HTR-8/SVneo (cell line): Measurements from ENCODE around the gene ACOX1.
A peak's percentile ranks its signal among the peaks of the same experiment; 100 is the strongest.

ENCODE experiments used
- DNase-seq: peaks from one replicate; pipeline ENCODE4 v3.0.0; 2011; ENCODE audit warnings: low spot score, mixed read lengths; ENCODE audit not compliant: insufficient read length
- FAIRE-seq: peaks from 2 replicates; lab custom pipeline; 2011; peaks lifted over from hg19 to GRCh38; lab: Jason Lieb, UNC

The ACOX1 gene

GRCh38 chr17:75942473-75942872 lies 36.5 kb downstream of the ACOX1 start:
- DNase-seq: no peak
- no peak for FAIRE-seq

DNA sequence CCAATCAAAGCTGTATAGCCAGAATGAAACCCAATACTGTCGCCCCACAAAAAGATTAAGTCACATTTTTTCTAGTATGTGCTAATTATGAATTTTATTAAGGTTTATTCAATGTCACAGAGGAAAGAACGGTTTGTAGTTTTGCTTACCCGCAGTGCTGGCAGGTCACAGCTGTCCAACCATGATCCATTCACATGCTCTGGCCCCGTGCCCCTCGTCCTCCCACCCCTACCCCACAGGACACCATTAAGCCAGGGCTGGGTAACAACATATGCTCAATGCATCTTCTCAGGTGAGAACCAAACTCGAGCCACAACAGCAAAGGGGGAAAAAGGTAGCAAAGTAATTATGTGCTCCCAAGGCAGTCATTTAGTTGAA lies 37.5 kb downstream of the ACOX1 start:
- FAIRE-seq (peak; percentile 59), DNase-seq (no peak)

DNA sequence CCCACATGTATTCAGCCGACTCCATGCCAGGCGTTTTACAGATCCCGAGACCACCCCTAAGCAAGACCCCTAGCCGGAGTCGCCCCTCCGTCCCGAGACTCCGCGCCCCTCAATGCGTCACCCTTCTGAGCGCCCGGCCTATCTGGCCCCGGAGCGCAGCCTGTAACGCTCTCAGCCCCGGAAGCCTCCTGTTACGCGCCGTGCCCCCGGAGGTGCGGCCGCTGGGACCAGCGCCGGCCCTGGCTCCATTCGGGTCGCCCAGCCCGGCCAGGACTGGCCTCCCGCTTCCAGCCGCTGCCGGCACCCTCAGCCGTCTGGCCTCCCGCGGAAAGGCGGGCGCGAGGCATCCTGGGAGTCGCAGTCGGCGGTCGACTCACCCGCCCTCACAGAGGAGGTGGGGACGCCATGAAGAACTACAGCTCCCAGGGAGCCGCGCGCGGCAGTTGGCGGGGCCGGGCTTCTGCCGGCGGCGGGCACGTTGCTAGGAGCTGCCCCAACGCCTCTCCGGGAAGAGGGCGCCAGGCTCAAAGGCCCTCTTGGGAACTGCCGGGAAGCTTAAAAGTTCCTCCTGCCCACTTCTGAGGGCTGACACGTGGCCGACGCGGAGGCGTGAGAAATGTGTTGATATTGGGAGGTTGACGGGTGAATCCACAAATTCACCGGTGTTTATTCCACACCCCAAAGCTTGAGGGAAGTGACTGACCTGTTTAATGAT lies 38.1 kb downstream of the ACOX1 start, which contains the start of gene FBF1:
Gene FBF1, minus strand, starts transcription at position 316 of the 715 bp plus-strand sequence. CDS start 2,893 bp downstream, outside the sequence.
- DNase-seq: peak; percentile 99
- FAIRE-seq: peak; percentile 99

GRCh38 chr17:75937652-75938051 lies 41.3 kb downstream of the ACOX1 start:
- no peak for DNase-seq
- FAIRE-seq: no peak

- no peak for FAIRE-seq
- DNase-seq: no peak
Measured at GRCh38 chr17:75933808-75934207, 45.2 kb downstream of the ACOX1 start.

GRCh38 chr17:75932852-75933251 lies 46.1 kb downstream of the ACOX1 start:
- DNase-seq: no peak

DNA sequence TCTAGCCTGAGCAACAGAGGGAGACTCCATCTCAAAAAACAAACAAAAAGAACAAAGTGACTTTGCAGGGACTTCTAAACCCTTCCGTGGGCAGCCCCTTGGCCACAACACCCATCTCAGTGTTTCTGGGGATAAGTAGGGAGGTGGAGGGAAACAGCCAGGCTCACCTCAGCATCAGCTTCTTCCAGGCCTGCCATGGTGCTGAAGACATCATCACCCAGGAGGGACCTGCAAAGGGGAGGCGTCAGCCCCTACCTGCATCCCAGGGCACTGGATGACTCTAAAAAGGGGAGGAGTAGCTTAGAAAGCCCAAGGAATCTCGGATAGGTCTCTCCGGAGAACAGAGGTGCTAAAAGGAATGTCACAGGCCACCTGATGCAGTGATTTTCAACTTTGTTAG lies 47.9 kb downstream of the ACOX1 start:
- no peak for FAIRE-seq

More at GRCh38 chr17:75932852-75933251, 46.1 kb downstream of the ACOX1 start:
- FAIRE-seq: no peak

DNA sequence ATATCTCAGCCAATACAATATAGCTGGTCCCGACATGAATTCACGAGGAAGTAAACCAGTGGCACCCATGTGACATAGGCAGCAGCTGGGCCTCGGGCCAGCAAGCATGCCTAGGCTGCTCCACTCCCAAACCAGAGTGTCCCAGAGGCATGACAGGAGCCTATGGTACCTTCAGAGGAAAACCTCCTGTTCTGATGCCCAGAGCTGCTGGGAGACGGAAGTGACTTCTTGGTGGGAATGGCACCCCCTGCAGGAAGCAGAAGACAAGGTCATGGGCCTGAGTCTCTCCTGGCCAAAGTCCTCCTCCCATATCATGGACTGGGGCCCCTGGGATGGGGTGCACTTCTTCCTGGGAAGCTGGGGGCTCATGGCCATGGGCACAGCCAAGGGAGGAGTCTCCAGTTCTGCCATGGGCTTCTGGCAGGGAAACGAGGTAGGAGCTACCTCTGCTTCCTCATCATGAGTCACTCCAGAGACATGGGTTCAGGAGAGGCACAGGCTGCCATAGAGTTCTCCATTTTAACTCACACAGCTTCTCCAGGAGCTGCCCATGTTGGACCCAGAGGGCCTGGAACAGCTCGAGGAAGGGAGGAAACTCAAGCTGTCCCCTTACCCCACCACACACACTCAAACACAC lies 51.6 kb downstream of the ACOX1 start:
- DNase-seq: peak; percentile 45
- peak; percentile 79 for FAIRE-seq

More for the DNA sequence above, 47.9 kb downstream of the ACOX1 start:
- no peak for DNase-seq

GRCh38 chr17:75926456-75926855 lies 52.5 kb downstream of the ACOX1 start:
- FAIRE-seq (no peak), DNase-seq (no peak)

DNA sequence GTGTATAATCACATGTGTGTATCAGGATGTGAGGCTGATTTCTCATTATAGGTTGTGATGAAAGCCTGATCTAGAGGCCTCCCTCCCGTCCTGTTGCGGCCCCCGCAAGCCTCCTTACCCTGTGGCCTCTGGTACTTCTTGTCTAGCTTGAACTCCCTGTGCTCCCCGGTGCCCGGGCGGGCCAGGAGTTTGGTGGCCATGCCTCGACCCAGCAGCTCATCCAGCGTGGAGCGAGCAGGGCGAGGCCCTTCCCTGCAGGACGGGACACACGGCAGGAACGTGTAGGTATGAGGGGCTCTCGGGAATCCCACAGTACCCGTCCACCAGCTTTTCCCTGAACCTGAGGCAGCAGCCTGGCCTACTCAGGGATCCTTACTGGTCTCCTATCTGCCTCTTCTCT lies 53.1 kb downstream of the ACOX1 start:
- DNase-seq: no peak
- no peak for FAIRE-seq

DNA sequence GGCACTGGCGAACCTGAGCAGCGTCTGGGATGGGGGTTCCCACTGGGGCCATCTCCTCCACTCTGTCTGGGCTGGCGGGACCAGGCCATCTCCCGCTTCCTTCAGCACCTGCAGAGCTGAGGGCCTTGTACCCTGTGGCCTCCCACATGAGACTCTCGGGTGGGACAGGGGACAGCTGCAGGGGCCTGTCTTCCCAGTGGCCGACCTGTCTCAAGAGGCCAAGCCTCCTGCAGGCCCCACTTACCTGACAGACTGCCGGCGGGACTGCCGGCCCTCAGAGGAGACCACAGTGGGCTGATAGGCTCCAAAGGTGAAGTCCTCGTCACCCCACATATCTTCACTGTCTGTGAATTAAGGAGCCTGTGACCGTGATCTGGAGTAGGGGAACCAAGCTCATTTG lies 53.9 kb downstream of the ACOX1 start:
- no peak for DNase-seq
- no peak for FAIRE-seq

GRCh38 chr17:75922963-75923874 lies 55.7 kb downstream of the ACOX1 start:
- DNase-seq: no peak
- FAIRE-seq: no peak

- DNase-seq: no peak
- no peak for FAIRE-seq
Measured at GRCh38 chr17:75922173-75922961, 56.6 kb downstream of the ACOX1 start.

DNA sequence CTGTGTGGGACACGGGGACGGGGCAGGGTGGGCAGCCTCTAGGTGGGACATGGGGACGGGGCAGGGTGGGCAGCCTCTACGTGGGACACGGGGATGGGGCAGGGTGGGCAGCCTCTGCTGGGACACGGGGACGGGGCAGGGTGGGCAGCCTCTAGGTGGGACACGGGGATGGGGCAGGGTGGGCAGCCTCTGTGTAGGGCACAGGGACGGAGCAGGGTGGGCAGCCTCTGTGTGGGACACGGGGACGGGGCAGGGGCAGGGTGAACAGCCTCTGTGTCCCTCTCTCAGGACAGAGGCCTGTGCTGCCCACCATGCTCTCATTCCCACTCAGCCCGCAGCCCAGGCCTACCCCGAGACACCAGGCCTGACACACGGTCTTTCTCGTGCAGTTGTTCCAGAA lies 57.4 kb downstream of the ACOX1 start:
- FAIRE-seq: no peak
- DNase-seq: no peak

GRCh38 chr17:75920045-75920560 lies 58.9 kb downstream of the ACOX1 start:
- no peak for FAIRE-seq
- no peak for DNase-seq

- FAIRE-seq (no peak), DNase-seq (no peak)
Measured at GRCh38 chr17:75919611-75920010, 59.4 kb downstream of the ACOX1 start.

DNA sequence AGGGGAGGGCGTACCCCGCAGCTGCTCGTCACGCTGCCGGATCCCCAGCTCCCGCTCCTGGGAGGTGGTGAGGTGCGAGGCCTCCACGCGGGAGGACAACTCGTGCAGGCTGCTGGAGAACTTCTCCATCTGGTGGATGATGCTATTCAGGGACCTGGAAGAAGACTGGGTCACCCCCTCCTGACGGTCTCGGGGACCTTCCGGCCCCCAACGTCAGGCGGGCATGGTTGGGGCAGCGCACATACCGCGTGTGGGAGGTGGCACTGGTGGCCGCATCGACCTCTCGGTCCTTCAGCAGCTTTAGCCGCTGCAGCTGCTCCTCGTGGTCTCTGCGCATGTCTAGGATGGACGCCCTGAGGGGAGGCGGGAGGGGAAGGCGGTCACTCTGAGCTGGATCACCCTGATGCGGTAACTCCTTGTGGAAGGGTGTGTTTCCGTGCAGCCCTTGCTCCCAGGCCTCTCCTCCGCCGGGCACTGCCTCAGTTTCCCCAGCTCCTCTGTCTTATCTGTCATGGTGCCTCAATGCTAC lies 61.0 kb downstream of the ACOX1 start:
- DNase-seq (no peak), FAIRE-seq (no peak)

GRCh38 chr17:75917141-75917916 lies 61.6 kb downstream of the ACOX1 start:
- DNase-seq: no peak
- no peak for FAIRE-seq

DNA sequence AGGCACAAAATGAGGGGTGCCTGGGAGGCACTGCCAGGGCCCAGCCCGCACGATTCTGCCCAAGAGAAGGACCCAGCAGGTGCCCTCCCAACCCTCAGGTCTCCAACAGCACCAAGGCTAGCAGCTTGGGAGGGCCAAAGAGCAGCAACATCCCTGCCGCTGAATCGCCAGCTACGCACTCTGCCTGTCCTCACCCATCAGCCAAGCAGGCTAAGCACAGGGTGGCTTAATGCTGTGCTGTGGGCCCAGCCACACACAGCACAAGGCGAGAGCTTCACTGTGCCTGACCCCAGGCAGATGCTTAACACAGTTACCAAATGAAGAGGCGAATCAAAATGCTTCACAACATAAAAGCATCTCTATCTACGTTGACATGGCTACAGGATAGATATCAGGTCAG lies 63.7 kb downstream of the ACOX1 start:
- FAIRE-seq: no peak
- no peak for DNase-seq
